ENCODE data around the gene CHMP4A. TPM values are rescaled to one million over a fixed set of nuclear protein-coding genes. Genes with fewer than 3 reads are reported as not detected.
"Not testable (repeated sequence)": the region's sequence is repeated elsewhere in the genome, so short reads cannot be mapped to it uniquely, and the experiment has no call there.

The CHMP4A gene
- total RNA-seq, 1 experiment from 2014 or later, result 32.7 TPM

GRCh38 chr14:24203249-24203886 is 9.9 kb downstream of the CHMP4A start:
- peaks cover 20% of the 10 kb centered on the region for H3K4me1 Mint-ChIP-seq
- ChIA-PET CTCF (interaction anchor here (0.6 to 1.9 kb wide), 3 partner anchors 10 to 105 kb away, joined by 3 to 7 read pairs (median 3); partner anchors contain the start of genes CHMP4A, CIDEB and IRF9), POLR2A (interaction anchor here (1.6 kb wide), 1 partner anchor 68 kb away, joined by 6 read pairs; the partner anchor contains the start of gene RABGGTA)
- H3K9me3 Mint-ChIP-seq, result peaks cover 29% of the 10 kb centered on the region
- H3K27me3 Mint-ChIP-seq (ENCODE audit: low read depth); ATAC-seq; DNase-seq (ENCODE audit: low spot score): not testable (repeated sequence)
- peak overlapping the region; percentile 16; the same call in 1 of the 2 replicates for H3K4me3 Mint-ChIP-seq
- H3K36me3 Mint-ChIP-seq, result peaks cover 84% of the 10 kb centered on the region
- peak overlapping the region; percentile 97 for H3K27ac Mint-ChIP-seq

GRCh38 chr14:24202538-24202937 is 10.8 kb downstream of the CHMP4A start:
- DNase-seq (ENCODE audit: low spot score); ATAC-seq; H3K27me3 Mint-ChIP-seq (ENCODE audit: low read depth): not testable (repeated sequence)
- peaks cover 29% of the 10 kb centered on the region for H3K9me3 Mint-ChIP-seq
- POLR2A ChIA-PET, result interaction anchor here (1.6 kb wide), 1 partner anchor 69 kb away, joined by 6 read pairs; the partner anchor contains the start of gene RABGGTA
- 0 out of 2 replicates have a peak, but pooled peaks have one; percentile 13 for TF ChIP-seq USF2 (CRISPR knock-in tag; IDR thresholded peaks at IDR 0.05)
- H3K36me3 Mint-ChIP-seq, result peaks cover 77% of the 10 kb centered on the region
- peaks cover 20% of the 10 kb centered on the region for H3K4me1 Mint-ChIP-seq
- peak overlapping the region; percentile 16 for H3K4me3 Mint-ChIP-seq
- CTCF ChIA-PET, result interaction anchor here (0.6 to 1.9 kb wide), 2 partner anchors 11 to 105 kb away, joined by 3 to 7 read pairs; partner anchors contain the start of genes CHMP4A and CIDEB
- H3K27ac Mint-ChIP-seq, result peak overlapping the region; percentile 97

- Mint-ChIP-seq H3K4me3 (peak overlapping the region; percentile 6; the same call in 1 of the 2 replicates), H3K27me3 (ENCODE audit: low read depth) (no peaks in the 10 kb centered on the region), H3K27ac (peak overlapping the region; percentile 93), H3K9me3 (peaks cover 29% of the 10 kb centered on the region), H3K4me1 (peaks cover 34% of the 10 kb centered on the region), H3K36me3 (peaks cover 49% of the 10 kb centered on the region)
- ATAC-seq, result no peak
- TF ChIP-seq TEAD4 (CRISPR knock-in tag; IDR thresholded peaks at IDR 0.05) (no peak), SMAD4 (CRISPR knock-in tag; IDR thresholded peaks at IDR 0.05) (no peak), USF2 (CRISPR knock-in tag; IDR thresholded peaks at IDR 0.05) (0 out of 2 replicates have a peak, but pooled peaks have one; percentile 13), PRRX2 (CRISPR knock-in tag; IDR thresholded peaks at IDR 0.05) (no peak)
- ChIA-PET POLR2A (interaction anchor here (0.7 kb wide), 1 partner anchor 77 kb away, joined by 7 read pairs; no protein-coding TSS in a partner anchor), CTCF (no interaction called here)
- DNase-seq (ENCODE audit: low spot score), result no peak
Measured at GRCh38 chr14:24198814-24199524, 14.3 kb downstream of the CHMP4A start.

- peaks cover 18% of the 10 kb centered on the region for H3K9me3 Mint-ChIP-seq
- CTCF ChIA-PET, result interaction anchor here (0.7 kb wide), 1 partner anchor 89 kb away, joined by 3 read pairs; no protein-coding TSS in a partner anchor
- DNase-seq (ENCODE audit: low spot score) (no peak), ATAC-seq (no peak)
- peaks cover 24% of the 10 kb centered on the region for H3K4me1 Mint-ChIP-seq
- peak overlapping the region; percentile 94 for H3K4me3 Mint-ChIP-seq
- POLR2A ChIA-PET, result interaction anchor here (0.7 to 1.9 kb wide), 3 partner anchors 13 to 99 kb away, joined by 3 to 9 read pairs (median 3); partner anchors contain the start of gene MDP1
- H3K27me3 Mint-ChIP-seq (ENCODE audit: low read depth), result no peaks in the 10 kb centered on the region
- H3K27ac Mint-ChIP-seq, result 0 out of 2 replicates have a peak overlapping the region, but pooled peaks have one; percentile 83
- H3K36me3 Mint-ChIP-seq, result peaks cover 40% of the 10 kb centered on the region
- TF ChIP-seq ZNF138 (CRISPR knock-in tag; conservative IDR thresholded peaks at IDR 0.05) (no peak), HMGXB4 (CRISPR knock-in tag; IDR thresholded peaks at IDR 0.05) (no peak), SMAD4 (CRISPR knock-in tag; IDR thresholded peaks at IDR 0.05) (no peak), RORB (CRISPR knock-in tag; IDR thresholded peaks at IDR 0.05) (no peak), FOXJ3 (CRISPR knock-in tag; IDR thresholded peaks at IDR 0.05; ENCODE audit: borderline replicate concordance) (no peak), ARID4B (CRISPR knock-in tag; IDR thresholded peaks at IDR 0.05; ENCODE audit: borderline replicate concordance) (no peak), ESRRA (CRISPR knock-in tag; IDR thresholded peaks at IDR 0.05; ENCODE audit: borderline replicate concordance) (no peak), ZNF512 (CRISPR knock-in tag; IDR thresholded peaks at IDR 0.05; ENCODE audit: borderline replicate concordance) (no peak), ZMAT4 (CRISPR knock-in tag; IDR thresholded peaks at IDR 0.05) (no peak), TEAD1 (CRISPR knock-in tag; IDR thresholded peaks at IDR 0.05) (no peak), ATF3 (CRISPR knock-in tag; conservative IDR thresholded peaks at IDR 0.05) (no peak)
Measured at GRCh38 chr14:24197056-24197450, 16.2 kb downstream of the CHMP4A start.
